ENCODE results near the gene NOXA1.

DNA sequence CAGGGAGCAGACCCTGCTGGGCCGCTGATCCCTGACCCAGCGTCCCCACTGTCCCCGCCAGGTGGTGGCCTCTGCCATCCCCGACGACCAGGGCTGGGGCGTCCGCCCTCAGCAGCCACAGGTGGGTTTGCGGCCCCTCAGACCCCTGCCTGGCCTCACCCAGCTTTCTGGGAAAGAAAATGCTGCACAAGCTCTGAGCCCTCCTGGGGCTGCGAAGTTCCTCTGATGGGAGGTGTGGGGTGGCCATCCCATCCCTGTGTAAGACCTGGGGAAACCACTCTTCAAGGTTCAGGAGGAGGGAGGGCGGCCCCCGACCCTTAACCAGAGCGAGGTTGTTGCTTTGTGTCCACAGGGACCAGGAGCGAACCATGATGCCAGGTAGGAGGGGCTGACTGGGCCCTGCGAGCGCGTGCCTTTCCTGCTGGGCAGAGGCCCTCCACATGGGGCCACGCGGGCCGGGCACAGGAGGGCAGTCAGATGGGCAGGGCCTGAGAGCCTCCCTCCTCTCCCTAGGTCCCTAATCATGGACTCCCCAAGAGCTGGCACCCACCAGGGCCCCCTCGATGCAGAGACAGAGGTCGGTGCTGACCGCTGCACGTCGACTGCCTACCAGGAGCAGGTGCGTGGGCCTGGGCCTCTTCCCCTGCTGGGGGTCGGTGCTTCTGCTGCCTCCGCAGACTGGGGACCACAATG is 7.7 kb downstream of the NOXA1 start:
- TF ChIP-seq, protein P1, sequence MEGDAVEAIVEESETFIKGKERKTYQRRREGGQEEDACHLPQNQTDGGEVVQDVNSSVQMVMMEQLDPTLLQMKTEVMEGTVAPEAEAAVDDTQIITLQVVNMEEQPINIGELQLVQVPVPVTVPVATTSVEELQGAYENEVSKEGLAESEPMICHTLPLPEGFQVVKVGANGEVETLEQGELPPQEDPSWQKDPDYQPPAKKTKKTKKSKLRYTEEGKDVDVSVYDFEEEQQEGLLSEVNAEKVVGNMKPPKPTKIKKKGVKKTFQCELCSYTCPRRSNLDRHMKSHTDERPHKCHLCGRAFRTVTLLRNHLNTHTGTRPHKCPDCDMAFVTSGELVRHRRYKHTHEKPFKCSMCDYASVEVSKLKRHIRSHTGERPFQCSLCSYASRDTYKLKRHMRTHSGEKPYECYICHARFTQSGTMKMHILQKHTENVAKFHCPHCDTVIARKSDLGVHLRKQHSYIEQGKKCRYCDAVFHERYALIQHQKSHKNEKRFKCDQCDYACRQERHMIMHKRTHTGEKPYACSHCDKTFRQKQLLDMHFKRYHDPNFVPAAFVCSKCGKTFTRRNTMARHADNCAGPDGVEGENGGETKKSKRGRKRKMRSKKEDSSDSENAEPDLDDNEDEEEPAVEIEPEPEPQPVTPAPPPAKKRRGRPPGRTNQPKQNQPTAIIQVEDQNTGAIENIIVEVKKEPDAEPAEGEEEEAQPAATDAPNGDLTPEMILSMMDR (IDR thresholded peaks at IDR 0.05; ENCODE audit: low read depth, low read length) = no peak
- no peak for TF ChIP-seq POLR2A (IDR thresholded peaks at IDR 0.05; ENCODE audit: extremely low read depth, insufficient read length)
- TF ChIP-seq, protein P2, sequence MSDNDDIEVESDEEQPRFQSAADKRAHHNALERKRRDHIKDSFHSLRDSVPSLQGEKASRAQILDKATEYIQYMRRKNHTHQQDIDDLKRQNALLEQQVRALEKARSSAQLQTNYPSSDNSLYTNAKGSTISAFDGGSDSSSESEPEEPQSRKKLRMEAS (IDR thresholded peaks at IDR 0.05; ENCODE audit: low read depth, low read length) = no peak
- no peak for TF ChIP-seq MYC (IDR thresholded peaks at IDR 0.05; ENCODE audit: low read depth, low read length)
